Glomerular endothelial cell (primary cell): ENCODE results near the gene EPHA10. TPM values are rescaled to one million over a fixed set of nuclear protein-coding genes. Genes with fewer than 3 reads are reported as not detected.
"Not testable (repeated sequence)": the region's sequence is repeated elsewhere in the genome, so short reads cannot be mapped to it uniquely, and the experiment has no call there.

Source experiments
- DNase-seq: peaks from one replicate; pipeline ENCODE4 v3.0.0-alpha.2; 2011; ENCODE audit warnings: low read depth, low spot score; ENCODE audit errors: extremely low read depth
- total RNA-seq: library from RNA; depleted of rRNA; stranded (reverse); fragments of >200 nt; gene quantifications from 2 replicates; pipeline ENCODE4 v1.2.3, GENCODE V29; 2015

Gene EPHA10
- total RNA-seq, 1 donor from 2014 or later = 0.47 TPM

DNA sequence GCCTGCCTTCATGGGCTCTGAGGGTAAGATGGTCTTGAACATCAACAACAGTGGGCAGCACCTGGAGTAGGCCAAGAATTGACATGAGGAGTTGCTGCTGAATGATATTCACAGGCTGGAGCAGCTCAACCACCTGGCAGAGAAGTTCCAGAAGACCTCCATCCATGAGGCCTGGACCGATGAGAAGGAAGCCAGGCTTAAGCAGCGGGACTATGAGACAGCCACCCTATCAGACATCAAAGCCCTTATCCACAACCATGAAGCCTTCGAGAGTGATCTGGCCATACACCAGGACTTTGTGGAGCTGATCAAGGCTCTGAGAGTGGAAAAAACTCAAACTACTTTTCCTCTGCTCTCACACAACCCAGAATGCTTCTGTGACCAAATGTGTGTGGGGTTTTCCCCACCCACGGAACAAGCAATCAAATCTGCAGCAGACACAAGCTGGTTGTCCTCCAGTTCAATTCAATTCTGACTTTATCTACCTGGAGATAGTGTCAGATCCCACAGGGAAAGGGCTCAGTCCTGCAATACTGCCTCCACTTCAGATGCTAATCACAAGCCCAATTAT, 12.1 kb upstream of the EPHA10 start:
- DNase-seq = no peak

DNA sequence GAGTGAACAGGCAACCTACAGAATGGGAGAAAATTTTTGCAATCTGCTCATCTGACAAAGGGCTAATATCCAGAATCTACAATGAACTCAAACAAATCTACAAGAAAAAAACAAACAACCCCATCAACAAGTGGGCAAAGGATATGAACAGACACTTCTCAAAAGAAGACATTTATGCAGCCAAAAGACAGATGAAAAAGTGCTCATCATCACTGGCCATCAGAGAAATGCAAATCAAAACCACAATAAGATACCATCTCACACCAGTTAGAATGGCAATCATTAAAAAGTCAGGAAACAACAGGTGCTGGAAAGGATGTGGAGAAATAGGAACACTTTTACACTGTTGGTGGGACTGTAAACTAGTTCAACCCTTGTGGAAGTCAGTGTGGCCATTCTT, 6.5 kb upstream of the EPHA10 start:
- DNase-seq = not testable (repeated sequence)

DNA sequence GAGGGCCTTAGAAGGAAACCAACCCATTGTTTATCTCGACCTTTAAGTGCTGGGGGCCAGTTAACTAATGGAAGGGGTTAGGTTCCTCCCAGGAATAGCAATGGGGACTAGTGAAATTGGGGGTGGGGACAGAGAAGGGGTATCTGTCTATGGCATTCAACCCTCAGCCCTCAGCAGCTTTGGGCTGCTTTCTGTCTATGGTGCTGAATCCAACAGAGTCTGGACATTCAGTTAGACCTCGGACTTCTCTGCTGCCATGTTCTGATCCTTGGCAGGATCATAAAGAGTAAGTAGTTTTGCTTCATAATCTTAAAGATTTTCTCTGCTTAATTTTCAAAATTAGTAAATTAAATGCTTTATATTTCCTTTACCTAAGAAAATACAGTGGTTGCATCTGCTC, 2.6 kb upstream of the EPHA10 start:
- DNase-seq = no peak

DNA sequence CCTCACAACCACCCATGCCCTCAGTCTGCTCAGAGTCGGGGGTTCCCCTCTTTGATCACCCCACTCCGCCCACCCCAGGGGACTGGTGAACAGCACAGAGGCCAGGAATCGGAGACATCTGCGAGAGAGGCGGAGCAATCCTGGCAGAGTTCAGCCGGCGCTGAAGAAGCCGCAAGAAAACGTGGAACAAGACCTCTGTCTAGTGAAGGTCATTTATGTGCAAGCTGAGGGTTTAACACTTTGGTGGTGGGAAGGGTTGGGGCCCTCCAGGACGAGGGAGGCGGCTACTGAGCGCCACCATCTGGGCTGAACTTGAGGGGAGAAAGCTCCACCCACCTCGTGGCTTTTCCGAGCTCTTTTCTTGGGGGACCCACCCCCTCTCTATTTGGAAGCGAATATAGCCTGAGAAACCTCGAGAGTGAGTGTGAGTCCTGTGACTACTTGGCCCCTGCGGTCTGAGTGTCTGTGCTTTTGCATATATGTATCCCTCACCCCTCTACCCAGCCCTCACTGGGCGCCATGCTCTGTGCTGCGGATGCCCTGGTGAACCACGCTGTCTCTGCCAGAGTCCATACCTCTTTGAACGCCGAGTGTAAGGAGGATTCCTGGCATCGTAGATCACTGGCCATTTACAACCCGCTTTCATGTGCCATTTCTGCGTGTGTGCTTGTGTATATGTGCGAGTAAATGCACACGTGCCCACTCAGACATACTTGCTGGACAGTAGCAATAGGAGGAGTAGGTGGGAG, 1.2 kb upstream of the EPHA10 start:
- no peak for DNase-seq

DNA sequence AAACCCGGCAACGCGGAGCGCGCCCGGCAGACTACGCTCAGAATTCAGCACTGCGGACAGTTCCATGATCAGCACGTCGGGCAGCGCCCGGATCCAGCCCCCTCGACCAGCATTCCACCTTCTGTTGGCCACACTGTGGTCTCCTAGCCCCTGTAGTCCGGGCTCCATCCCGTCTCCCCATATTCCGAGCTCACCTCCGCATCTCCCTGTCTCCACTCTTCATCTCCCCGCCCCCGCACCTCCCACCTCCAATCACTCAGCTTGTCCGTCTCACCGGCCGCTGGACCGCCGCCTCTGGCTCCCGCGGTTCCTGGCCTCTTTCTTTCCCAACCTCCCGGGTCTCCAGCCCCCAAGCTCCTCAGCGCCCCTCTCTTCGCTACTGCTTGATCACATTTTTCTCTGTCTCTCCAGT, 500 bp downstream of the EPHA10 start:
- no peak for DNase-seq

DNA sequence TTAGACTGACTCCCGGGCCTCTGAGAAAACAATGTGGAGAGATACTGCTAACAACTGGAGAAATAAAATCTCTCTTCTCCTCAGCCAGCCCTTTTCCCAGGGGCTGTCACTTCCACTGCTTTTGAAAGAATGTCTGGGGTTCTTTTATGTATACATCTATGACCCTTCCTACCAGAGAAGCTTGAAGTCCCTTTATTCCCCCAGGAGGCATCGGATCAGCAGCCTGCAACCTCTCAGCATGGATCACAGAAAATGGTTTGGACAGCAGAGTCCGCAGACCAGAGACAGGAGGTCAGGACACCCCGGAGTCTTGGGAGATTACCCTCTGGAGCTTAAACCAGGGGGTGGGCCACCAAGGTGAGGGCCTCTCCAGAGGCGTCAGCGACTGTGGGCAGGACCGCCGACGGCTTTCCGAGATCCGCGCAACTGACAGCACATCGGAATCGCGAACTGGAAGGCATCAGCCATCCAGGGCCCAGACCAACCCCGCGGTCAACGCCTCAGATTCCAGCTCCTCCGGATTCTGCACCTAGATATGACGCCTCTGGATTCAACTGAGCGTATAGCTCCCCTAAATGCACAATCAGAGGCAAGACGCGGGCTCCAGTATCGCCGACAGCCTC, 1.0 kb downstream of the EPHA10 start:
- DNase-seq = no peak

DNA sequence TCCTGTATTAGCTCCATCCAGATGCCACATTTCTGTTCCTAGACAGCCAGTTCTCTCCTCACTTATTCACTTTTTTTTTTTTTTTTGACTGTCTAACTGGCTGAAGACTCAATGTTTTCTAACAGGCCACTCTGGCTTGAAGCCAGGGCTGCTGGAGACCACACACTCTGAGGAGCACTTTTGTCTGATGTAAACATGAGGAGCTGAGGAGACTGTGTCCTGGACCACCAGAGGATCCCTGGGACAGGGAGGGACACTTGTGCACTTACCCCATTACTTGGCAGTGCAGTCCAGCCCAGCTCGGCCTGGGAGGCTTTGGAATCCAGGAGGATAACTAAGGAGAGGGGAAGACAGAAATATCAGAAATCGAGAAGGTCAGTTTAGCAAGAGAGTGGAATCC, 2.4 kb downstream of the EPHA10 start:
- no peak for DNase-seq

DNA sequence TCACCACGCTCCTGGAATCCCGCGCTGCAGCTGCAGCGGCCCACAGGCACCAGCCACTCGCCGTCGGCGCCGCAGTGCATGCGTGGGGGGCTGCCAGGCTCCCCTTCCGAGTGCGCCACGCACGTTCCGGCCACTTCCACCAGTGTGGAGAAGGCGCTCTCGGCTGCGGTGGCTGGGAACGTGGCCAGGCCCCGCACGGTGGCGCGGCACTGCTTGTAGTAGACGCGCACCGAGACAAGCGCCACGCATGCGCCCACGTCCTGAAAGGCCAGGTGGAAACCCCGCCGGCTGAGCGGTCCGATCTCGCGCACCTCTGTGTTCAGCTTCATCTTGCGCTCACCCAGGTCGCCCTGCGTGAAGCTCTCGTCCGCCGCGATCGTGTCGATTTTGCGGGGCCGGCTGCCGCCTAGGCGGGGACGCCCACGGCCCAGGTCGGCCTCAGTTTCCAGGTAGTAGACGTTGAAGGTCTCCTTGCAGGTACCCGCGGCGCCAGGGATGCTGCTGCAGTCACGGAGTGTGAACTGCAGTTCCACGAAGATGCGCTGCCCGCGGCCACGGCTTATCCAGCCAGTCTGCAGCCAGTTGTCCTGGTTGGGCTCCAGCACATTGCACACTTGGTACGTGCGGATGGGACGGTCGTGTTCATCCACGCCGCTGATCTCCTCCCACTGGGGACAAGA, 3.4 kb downstream of the EPHA10 start:
- no peak for DNase-seq

DNA sequence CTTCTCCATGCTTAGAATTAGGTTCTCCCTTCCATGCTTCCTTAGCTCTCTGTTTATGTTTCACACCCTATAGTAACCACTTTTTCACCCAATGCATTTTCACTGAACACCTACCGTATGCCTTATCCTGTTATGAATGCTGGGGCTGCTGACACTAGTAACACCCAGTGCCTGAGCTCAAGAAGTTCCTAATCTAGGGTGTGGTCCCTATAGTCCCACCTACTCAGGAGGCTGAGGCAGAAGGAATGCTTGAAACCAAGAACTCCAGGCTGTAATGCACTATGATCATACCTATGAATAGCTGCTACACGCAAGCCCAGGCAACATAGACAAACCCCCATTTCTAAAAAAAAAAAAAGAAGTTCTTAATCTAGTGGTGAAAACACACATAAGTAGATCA, 5.5 kb downstream of the EPHA10 start:
- no peak for DNase-seq

DNA sequence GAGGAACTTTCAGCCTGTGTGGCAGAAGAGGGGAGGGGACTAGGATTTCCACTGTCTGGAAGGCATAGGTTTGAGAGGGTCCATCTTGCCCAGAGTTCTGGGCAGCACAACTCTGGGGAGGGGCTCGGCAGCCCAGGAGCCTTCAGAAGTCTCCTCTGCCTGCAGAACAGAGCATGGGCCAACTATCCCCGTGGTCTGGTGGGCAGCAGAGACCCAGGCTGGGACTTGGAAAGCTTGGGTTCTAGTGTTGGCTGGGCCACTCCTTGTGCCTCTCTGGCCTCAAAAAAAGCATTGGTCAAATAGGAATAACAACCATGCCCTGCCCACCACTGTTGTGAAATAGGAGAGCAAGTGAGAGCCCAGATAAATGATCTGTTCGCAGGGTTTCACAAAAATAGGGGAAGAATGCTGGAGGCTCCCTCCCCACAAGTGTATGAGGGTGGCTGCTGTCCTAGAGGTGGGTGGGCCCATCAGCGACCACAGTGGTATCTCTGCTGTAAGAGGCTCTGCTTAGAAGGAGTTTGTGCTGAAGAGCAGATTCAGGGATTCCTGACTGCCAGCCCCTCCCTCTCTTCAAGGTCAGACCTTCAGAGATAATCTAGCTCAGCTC, 8.9 kb downstream of the EPHA10 start:
- no peak for DNase-seq

DNA sequence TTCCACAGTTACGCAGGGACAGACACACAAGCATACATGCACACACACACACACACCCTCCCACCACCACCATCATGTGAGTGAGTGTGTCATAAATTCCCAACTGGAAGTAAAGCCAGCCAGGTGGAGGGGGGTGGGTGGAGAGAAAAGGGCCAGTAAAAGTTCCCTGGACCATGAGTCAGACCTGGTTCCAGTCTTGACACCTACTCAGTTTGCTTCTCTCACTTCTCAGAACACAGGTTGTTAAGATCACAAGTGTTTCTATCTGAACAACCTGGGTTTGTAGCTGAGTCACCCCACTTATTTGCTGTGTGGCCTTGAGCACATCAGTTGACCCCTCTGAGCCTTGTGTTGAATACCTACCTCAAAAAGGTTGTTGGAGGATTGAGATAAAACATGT, 9.6 kb downstream of the EPHA10 start:
- DNase-seq = no peak

DNA sequence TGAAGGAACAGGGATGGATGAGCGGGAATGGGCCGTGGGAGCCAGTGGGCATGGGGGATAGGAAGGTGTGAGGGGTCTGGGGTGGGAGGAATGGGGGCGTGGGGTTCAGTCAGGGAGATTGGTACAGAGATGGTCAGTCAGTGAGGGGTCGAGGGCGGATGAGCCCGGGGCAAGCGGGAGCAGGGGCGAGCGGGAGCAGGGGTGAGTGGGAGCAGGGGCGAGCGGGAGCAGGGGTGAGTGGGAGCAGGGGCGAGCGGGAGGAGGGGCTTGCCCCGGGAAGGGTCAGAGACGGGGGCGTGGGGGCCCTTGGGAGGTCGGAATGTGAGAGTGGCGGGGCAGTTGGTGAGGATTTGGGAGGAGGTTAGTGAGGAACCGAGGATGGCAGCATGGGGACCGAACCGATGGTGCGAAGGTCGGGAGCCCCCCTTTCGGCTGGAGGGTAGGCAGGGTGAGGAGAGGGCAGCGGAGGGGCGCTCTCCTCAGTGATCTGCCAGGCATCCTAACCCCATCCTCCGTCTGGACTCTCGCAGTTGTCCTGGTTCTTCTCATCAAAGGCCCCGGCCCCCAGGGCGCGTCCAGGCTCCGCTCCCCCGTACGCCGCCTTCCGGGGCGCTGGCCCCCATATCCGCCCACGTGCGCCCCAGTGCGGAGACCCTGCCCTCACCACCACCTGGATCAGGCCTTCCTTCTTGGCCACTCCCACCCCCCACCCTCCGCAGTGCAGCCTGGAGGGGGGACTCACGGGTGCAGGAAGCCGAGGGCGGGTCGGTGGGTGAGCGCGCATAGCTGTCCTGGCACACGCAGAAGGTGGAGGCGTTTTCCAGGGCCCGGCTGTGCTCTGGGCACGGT, 11.2 kb downstream of the EPHA10 start:
- no peak for DNase-seq

DNA sequence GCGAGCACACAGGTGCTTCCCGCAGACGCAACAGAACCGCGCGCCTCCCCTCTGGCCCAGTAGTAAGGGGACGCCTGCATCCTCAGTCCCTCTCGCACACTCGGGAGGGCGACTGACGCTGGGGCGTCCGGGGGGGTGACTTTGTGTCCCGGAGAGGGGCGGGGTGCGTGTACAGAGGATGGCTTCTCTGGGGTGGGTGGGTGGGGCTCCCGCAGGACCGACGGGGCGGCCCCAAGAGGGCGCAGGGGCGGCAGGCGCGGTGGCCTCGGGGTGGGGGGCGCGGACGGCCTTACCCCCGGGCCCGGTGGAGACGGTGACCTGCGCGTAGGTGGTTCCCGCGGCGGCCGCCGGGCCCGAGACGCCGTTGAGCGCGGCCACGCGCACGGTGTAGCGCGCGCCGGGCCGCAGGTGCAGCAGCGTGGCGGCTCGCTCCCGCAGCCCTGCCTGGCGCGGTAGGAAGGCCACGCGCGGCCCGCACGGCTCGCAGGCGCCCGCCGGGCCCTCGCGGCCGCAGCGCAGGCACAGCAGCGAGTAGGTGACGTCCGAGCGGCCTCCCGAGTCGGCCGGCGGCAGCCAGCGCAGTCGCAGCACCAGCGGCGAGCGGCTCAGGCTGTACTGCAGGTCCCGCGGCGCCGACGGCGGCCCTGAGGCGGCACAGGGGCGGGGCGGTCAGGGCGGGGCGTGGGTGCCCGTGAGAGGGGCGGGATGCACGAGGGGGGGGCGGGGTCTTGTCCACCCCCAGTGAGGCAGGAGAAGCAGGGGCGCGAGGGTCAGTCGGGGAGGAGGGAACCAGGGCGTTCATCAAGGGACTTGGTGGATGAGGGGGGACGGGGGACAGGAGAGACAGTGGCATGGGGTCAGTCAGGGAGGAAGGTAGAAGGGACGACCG, 12.1 kb downstream of the EPHA10 start:
- no peak for DNase-seq

DNA sequence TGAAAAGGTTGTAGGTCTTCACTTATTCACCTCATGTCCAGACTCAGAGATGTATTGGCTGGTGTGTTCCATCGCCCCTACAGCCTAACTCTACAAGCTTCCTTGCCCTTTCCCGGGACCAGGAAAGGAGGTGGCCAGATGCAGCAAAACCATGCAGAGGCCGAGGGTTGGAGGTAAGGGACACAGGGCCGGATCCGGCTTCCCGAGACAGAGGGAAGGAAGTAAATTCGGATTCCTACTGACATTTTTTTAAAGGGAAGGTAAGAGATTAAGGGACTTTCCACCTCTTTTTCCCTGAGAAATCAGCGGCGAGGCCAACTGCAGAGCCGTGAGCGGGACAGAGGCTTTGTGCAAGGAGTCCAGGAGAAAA, 12.7 kb downstream of the EPHA10 start:
- no peak for DNase-seq

DNA sequence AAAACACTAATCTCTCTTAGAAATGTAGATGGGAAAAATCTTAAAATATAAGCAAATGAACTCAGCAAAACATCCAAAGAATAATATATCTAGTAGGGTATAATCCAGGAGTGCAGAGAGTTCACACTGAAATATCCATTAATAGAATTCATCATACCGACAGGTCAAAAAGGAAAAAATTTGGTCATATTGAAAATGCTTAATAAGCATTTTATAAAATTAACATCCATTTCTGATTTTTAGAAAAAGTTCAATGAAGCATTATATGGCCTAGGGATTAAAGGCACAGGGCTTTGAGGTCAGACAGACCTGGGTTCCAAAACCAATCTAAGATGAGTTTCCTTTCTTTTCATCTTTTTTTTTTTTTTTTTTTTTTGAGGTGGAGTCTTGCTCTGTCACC, 16.4 kb downstream of the EPHA10 start:
- DNase-seq = no peak

DNA sequence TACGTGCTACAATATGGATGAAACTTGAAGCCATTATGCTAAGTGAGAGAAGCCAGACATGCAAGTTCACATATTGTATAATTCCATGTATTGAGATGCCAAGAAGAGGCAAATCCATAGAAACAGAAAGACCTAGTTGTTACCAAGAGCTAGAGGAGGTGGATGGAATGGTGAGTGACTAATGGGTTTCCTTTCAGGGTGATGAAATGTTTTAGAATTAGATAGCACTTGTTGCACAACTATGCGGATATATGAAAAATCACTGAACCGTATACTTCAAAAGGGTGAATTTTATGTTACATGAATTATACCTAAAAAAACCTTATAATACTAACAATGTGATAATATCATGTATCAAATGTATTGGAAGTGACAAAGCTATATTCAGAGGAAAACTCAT, 18.1 kb downstream of the EPHA10 start:
- no peak for DNase-seq

DNA sequence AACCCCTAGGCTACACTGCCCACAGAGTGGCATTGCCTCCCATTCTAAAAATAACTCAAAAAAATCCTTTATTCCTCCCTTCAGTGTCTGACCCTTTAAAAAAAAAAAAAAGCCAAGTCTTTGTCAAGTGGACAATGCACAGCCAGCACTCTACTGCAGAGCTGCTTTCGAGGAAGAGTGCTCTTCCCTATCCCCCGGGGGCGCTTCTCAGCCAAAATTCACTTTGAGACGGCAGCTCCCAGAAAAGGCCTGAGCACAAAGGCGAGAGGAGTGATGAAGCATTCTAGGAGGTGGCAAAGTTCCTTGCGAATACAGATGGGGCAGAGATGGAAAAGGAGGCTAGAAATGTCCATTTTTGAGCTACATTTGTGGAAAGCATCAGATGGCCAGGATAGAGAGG, 23.3 kb downstream of the EPHA10 start:
- DNase-seq = no peak

DNA sequence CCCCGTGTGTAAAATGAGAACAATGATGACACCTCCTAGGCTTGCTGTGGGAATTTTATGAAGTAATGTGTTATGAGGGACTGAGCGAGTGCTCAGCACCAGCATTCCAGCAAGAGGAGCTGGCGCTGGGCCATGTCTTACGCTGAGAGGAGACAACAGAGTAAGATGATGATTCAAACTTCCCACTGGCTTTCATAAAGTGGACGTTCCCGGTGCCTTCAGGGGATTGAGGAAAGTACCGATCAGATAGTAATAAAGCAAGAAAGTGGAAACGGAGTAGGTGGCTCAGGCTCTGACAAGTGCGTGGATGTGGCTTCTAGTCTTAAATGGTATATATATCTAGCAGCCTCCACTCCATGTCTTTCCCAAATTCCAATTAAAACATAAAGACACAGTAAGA, 23.8 kb downstream of the EPHA10 start:
- DNase-seq = no peak

DNA sequence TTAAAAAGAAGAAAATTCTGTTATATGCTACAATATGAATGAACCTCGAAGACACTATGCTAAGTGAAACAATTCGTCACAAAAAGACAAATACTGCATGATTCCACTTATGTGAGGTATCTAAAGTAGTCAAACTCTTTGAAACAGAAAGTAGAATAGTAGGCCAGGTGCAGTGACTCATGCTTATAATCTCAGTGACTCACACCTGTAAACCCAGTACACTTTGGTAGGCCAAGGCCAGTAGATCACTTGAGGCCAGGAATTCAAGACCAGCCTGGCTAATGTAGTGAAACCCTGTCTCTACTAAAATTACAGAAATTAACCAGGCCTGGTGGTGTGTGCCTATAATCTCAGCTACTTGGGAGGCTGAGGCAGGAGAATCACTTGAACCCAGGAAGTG, 25.7 kb downstream of the EPHA10 start:
- no peak for DNase-seq

DNA sequence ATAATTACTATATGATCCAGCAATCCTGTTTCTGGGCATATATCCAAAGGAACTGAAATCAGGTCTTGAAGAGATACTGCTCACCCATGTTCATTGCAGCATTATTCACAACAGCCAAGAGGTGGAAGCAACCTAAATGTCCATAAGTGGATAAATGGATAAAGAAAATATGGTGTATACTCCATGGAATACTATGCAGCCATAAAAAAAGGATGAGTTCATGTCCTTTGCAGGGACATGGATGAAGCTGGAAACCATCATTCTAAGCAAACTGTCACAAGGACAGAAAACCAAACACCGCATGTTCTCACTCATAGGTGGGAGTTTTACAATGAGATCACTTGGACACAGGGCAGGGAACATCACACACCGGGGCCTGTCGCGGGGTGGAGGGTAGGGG, 26.3 kb downstream of the EPHA10 start:
- not testable (repeated sequence) for DNase-seq
